ENCODE data around the gene MEX3D.

GRCh38 chr19:1514295-1514661, 53.8 kb downstream of the MEX3D start:
- TF ChIP-seq CTCF (conservative IDR thresholded peaks at IDR 0.05) (no peak), EZH2 (IDR thresholded peaks at IDR 0.05; ENCODE audit: low read depth) (no peak)

Measured in PC-9 (cell line).